H1 (cell line): ENCODE data around the gene TMEM132A. TPM values are rescaled to one million over a fixed set of nuclear protein-coding genes. Genes with fewer than 3 reads are reported as not detected.

Experiments used
- CTCF ChIA-PET: fragments of 300-600 bp; sonication (Branson Sonifier 250); formaldehyde crosslinking; loops from one replicate; lab custom pipeline; 2021; ENCODE audit not compliant: partially characterized antibody; lab: Charles Lee
- POLR2A ChIA-PET: fragments of 300-600 bp; sonication (Branson Sonifier 250); formaldehyde crosslinking; loops from one replicate; lab custom pipeline; 2021; ENCODE audit warnings: inconsistent platforms; ENCODE audit not compliant: partially characterized antibody; lab: Charles Lee
- DNase-seq, 2 experiments: peaks; one replicate each; pipeline versions ENCODE4 v3.0.0 to v3.0.0-alpha.2; 2010 to 2022; ENCODE audit warnings: low spot score in 2 of 2, low read depth in 1 of 2, mixed read lengths in 1 of 2
- FAIRE-seq: peaks from 2 replicates; lab custom pipeline; 2011; peaks lifted over from hg19 to GRCh38; lab: Jason Lieb, UNC
- H2AFZ ChIP-seq: 2 replicates; pipeline ENCODE4 v1.8.1; 2012; ENCODE audit warnings: low read length, inconsistent platforms
- H2AK5ac ChIP-seq: 2 replicates; pipeline ENCODE4 v1.6.1; 2013; ENCODE audit warnings: low read depth, low read length
- H2BK120ac ChIP-seq: replicated peaks from 2 replicates; pipeline ENCODE3; 2013; ENCODE audit warnings: low read depth, low read length, inconsistent platforms
- H2BK12ac ChIP-seq: 2 replicates; pipeline ENCODE4 v1.6.1; 2013; ENCODE audit warnings: low read depth, low read length
- H2BK15ac ChIP-seq: 2 replicates; pipeline ENCODE4 v1.6.1; 2013; ENCODE audit warnings: low read length
- H2BK20ac ChIP-seq: 2 replicates; pipeline ENCODE4 v1.6.1; 2013; ENCODE audit warnings: low read length
- H2BK5ac ChIP-seq: 2 replicates; pipeline ENCODE4 v1.6.1; 2013; ENCODE audit warnings: low read depth, low read length
- H3K14ac ChIP-seq: 2 replicates; pipeline ENCODE4 v1.6.1; 2013; ENCODE audit warnings: inconsistent platforms; ENCODE audit not compliant: insufficient read length
- H3K18ac ChIP-seq: 2 replicates; pipeline ENCODE4 v1.6.1; 2013; ENCODE audit warnings: low read length; ENCODE audit errors: extremely low read depth
- H3K23ac ChIP-seq: 2 replicates; pipeline ENCODE4 v1.6.1; 2013; ENCODE audit warnings: inconsistent platforms; ENCODE audit not compliant: insufficient read length
- H3K23me2 ChIP-seq: 2 replicates; pipeline ENCODE4 v1.6.1; 2013; ENCODE audit warnings: low read depth, low read length
- H3K27ac ChIP-seq: 2 replicates; pipeline ENCODE4 v1.6.1; 2011; ENCODE audit warnings: low read depth, low read length, inconsistent platforms
- H3K27me3 ChIP-seq, 4 experiments: replicated peaks in 1 of 4; 1 replicate in 1 of 4; 2 replicates in 3 of 4; pipeline versions ENCODE4 v1.6.1 to v1.8.1; 2011 to 2013; ENCODE audit warnings: low read length in 3 of 4, mild to moderate bottlenecking in 3 of 4, inconsistent platforms in 2 of 4, mixed read lengths in 2 of 4, moderate library complexity in 1 of 4; ENCODE audit not compliant: control insufficient read depth in 3 of 4, insufficient read depth in 3 of 4; ENCODE audit errors: extremely low read depth in 1 of 4
- H3K36me3 ChIP-seq, 4 experiments: 2 replicates each; pipeline versions ENCODE4 v1.6.1 to v1.8.1; 2011 to 2013; ENCODE audit warnings: mild to moderate bottlenecking in 4 of 4, low read length in 3 of 4, moderate library complexity in 2 of 4, control low read depth in 1 of 4, inconsistent platforms in 1 of 4; ENCODE audit not compliant: insufficient read depth in 4 of 4, control insufficient read depth in 2 of 4
- H3K4ac ChIP-seq: replicated peaks from 2 replicates; pipeline ENCODE3; 2013; ENCODE audit warnings: low read length, low read depth, mixed read lengths, inconsistent platforms; ENCODE audit not compliant: insufficient read length
- H3K4me1 ChIP-seq, 4 experiments: replicated peaks in 1 of 4; 1 replicate in 1 of 4; 2 replicates in 3 of 4; pipeline versions ENCODE4 v1.6.1 to v1.8.1; 2011 to 2013; ENCODE audit warnings: low read length in 3 of 4, inconsistent platforms in 2 of 4, mixed read lengths in 1 of 4; ENCODE audit not compliant: insufficient read depth in 4 of 4, control insufficient read depth in 3 of 4
- H3K4me2 ChIP-seq, 2 experiments: 2 replicates each; pipeline versions ENCODE4 v1.6.1 to v1.8.1; 2011 to 2013; ENCODE audit warnings: low read depth in 2 of 2, low read length in 2 of 2, control low read depth in 1 of 2, inconsistent platforms in 1 of 2, mild to moderate bottlenecking in 1 of 2; ENCODE audit not compliant: insufficient read depth in 1 of 2
- H3K4me3 ChIP-seq, 4 experiments: fragments of 200-600, 300-600 bp in 1 of 4; sonication (generic), shearing (Covaris generic), sonication (Bioruptor Twin) in 1 of 4; 2 replicates each; pipeline versions ENCODE4 v1.5.1 to v1.8.1; 2011 to 2016; ENCODE audit warnings: low read length in 4 of 4, low read depth in 3 of 4, control low read depth in 2 of 4, inconsistent platforms in 2 of 4, mild to moderate bottlenecking in 2 of 4, mixed read lengths in 1 of 4, moderate library complexity in 1 of 4; ENCODE audit not compliant: insufficient read depth in 2 of 4; ENCODE audit errors: extremely low read depth in 1 of 4
- H3K56ac ChIP-seq: replicated peaks from 2 replicates; pipeline ENCODE3; 2013; ENCODE audit warnings: low read depth, mild to moderate bottlenecking, mixed read lengths, low read length, inconsistent platforms; ENCODE audit not compliant: insufficient read length
- H3K79me1 ChIP-seq: 2 replicates; pipeline ENCODE4 v1.6.1; 2013; ENCODE audit warnings: low read depth, low read length, control low read depth
- H3K79me2 ChIP-seq, 2 experiments: 2 replicates each; pipeline versions ENCODE4 v1.6.1 to v1.8.1; 2012 to 2013; ENCODE audit warnings: low read length in 2 of 2, mild to moderate bottlenecking in 2 of 2, inconsistent platforms in 1 of 2; ENCODE audit not compliant: insufficient read depth in 2 of 2, control insufficient read depth in 1 of 2
- H3K9ac ChIP-seq, 4 experiments: replicated peaks in 1 of 4; 1 replicate in 1 of 4; 2 replicates in 3 of 4; pipeline versions ENCODE4 v1.6.1 to v1.8.1; 2011 to 2013; ENCODE audit warnings: low read depth in 3 of 4, low read length in 3 of 4, control low read depth in 2 of 4, mild to moderate bottlenecking in 2 of 4, moderate library complexity in 2 of 4, inconsistent platforms in 1 of 4; ENCODE audit errors: extremely low read depth in 1 of 4
- H3K9me3 ChIP-seq, 2 experiments: 2 replicates each; pipeline versions ENCODE4 v1.6.1 to v1.8.1; 2012 to 2013; ENCODE audit warnings: mild to moderate bottlenecking in 2 of 2, moderate library complexity in 2 of 2, control low read depth in 1 of 2, inconsistent platforms in 1 of 2, low read depth in 1 of 2, low read length in 1 of 2, mixed read lengths in 1 of 2; ENCODE audit not compliant: insufficient read depth in 2 of 2
- H4K20me1 ChIP-seq, 2 experiments: replicated peaks in 1 of 2; 2 replicates each; pipeline versions ENCODE3 to v1.8.1; 2011 to 2013; ENCODE audit warnings: inconsistent platforms in 2 of 2, low read length in 2 of 2, mild to moderate bottlenecking in 1 of 2; ENCODE audit not compliant: insufficient read depth in 2 of 2, control insufficient read depth in 1 of 2
- H4K5ac ChIP-seq: 2 replicates; pipeline ENCODE4 v1.6.1; 2013; ENCODE audit warnings: low read length, low read depth, mixed read lengths, inconsistent platforms; ENCODE audit not compliant: insufficient read length
- H4K8ac ChIP-seq: 2 replicates; pipeline ENCODE4 v1.8.0; 2013; ENCODE audit warnings: mild to moderate bottlenecking, moderate library complexity, low read length, inconsistent platforms; ENCODE audit not compliant: insufficient read depth; ENCODE audit errors: extremely low read depth
- H4K91ac ChIP-seq: replicated peaks from 2 replicates; pipeline ENCODE3; 2013; ENCODE audit warnings: low read length, mixed read lengths, inconsistent platforms; ENCODE audit not compliant: insufficient read length
- E2F6 ChIP-seq: IDR thresholded peaks from 2 replicates; pipeline ENCODE4 v1.6.1; 2012; ENCODE audit warnings: inconsistent platforms
- EGR1 ChIP-seq: IDR thresholded peaks from 2 replicates; pipeline ENCODE4 v1.6.1; 2011; ENCODE audit warnings: low read depth, low read length, borderline replicate concordance
- KDM5A ChIP-seq: fragments of 200-600 bp; IDR thresholded peaks from 2 replicates; pipeline ENCODE4 v1.7.1; 2012; ENCODE audit warnings: mild to moderate bottlenecking, low read length, inconsistent platforms, mixed read lengths
- PHF8 ChIP-seq: fragments of 200-600 bp; sonication (generic); conservative IDR thresholded peaks from 2 replicates; pipeline ENCODE4 v1.7.1; 2012; ENCODE audit warnings: low read depth, mild to moderate bottlenecking, inconsistent platforms, low read length, moderate library complexity
- RAD21 ChIP-seq, 2 experiments: IDR thresholded peaks in 1 of 2; conservative IDR thresholded peaks in 1 of 2; 2 replicates each; pipeline ENCODE4 v1.6.1; 2011; ENCODE audit warnings: low read depth in 2 of 2, low read length in 2 of 2, improper control_type of control experiment in 1 of 2, inconsistent platforms in 1 of 2, mild to moderate bottlenecking in 1 of 2, moderate library complexity in 1 of 2
- SIRT6 ChIP-seq: IDR thresholded peaks from one replicate; pipeline ENCODE4 v1.7.1; 2012; ENCODE audit warnings: low read length, inconsistent platforms
- YY1 ChIP-seq: IDR thresholded peaks from 2 replicates; pipeline ENCODE4 v1.6.1; 2011; ENCODE audit warnings: low read depth, mild to moderate bottlenecking, low read length
- ZNF274 ChIP-seq: IDR thresholded peaks from 2 replicates; pipeline ENCODE4 v1.7.0; 2012; ENCODE audit warnings: low read length, borderline replicate concordance; ENCODE audit errors: extremely low read depth
- WGBS, 2 experiments: shearing (Covaris generic) in 1 of 2; methylation state at CpG; one replicate each; pipeline versions ENCODE4 v1.1.6 to v1.1.7; 2013 to 2015; ENCODE audit warnings: low lambda C conversion rate in 2 of 2, mixed read lengths in 2 of 2, inconsistent platforms in 1 of 2, low coverage in 1 of 2, missing lambda C conversion rate in 1 of 2; ENCODE audit not compliant: insufficient replicate concordance in 2 of 2, insufficient coverage in 1 of 2, insufficient read length in 1 of 2; ENCODE audit errors: extremely low coverage in 1 of 2, missing lambda C conversion rate in 1 of 2; 5-methylcytosine and 5-hydroxymethylcytosine counted together
- polyA plus RNA-seq, 7 experiments: library from polyadenylated mRNA; depleted of rRNA in 3 of 7; stranded (reverse) in 5 of 7; unstranded in 2 of 7; fragments of >200 nt in 5 of 7; fragments of 200-250 nt in 2 of 7; gene quantifications; 1 replicate in 5 of 7; 2 replicates in 1 of 7; 4 replicates in 1 of 7; pipeline versions ENCODE4 v1.2.1 to v1.2.3, GENCODE V29; 2011 to 2013; ENCODE audit warnings: missing spikeins in 2 of 7, mixed read lengths in 2 of 7
- total RNA-seq: library from RNA; stranded (reverse); fragmentation: NEBNext Ultra II Directional; extraction: Animal tissue kit (Norgen Biotek cat#: 25700); gene quantifications from 2 replicates; pipeline ENCODE4 v1.2.1, GENCODE V29; 2021

Gene TMEM132A
- total and polyA plus RNA-seq, 2 of the 8 experiments (the other 6 are each of a cell fraction or from before 2014, with no cell fraction given) = 46.6 to 97.9 TPM

DNA sequence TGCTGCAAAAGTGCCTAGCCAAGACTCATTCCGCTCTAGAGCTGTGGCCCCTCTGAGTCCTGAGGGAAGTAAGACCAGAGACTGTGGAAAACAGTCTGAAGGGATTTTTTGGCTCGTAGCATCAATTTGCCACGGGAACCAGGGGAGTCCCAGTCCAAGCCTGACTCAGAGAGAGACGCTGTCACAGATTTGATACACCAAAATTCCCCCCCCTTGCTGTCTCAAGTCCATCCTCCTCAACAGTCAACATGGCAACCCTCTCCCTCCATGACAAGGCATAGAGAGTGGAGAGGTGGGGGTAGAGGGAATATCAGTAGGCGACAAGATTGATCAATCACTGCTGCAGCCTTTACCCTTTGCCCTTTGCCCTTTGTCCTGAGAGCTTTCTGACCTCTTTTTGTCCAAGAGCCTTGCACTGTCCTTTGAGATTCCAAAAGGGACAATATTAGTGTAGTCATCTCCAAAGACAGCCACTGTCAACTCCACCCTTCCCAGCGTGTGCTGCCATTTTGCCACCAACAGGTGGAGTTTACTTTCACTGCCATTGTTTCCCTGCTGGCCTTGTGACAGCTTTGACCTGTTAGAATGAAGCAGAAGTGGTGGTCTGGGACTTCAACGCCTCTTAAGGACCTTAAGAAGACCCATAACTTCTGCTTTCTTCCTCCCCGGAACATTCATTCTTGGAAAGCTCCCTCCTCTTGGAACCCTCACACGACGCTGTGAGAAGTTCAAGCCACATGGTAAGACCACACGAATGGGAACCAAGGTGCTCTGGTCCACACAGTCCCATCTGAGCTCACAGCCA lies 20.4 kb downstream of the TMEM132A start:
- H4K91ac ChIP-seq = no peak overlapping the region
- H3K27ac ChIP-seq = no peak overlapping the region
- H3K23ac ChIP-seq = no peak overlapping the region
- H3K9ac ChIP-seq = no peak overlapping the region
- H2AK5ac ChIP-seq = no peak overlapping the region
- ChIA-PET CTCF (interaction anchor here (0.7 to 2.9 kb wide), 22 partner anchors 8 to 230 kb away, joined by 3 to 20 read pairs (median 4); no protein-coding TSS in a partner anchor), POLR2A (interaction anchor here (1.6 to 1.8 kb wide), 2 partner anchors 9 to 15 kb away, joined by 4 to 7 read pairs; no protein-coding TSS in a partner anchor)
- FAIRE-seq = no peak
- H4K20me1 ChIP-seq = peaks cover 2 to 3% of the 10 kb centered on the region in 2 experiments
- no peaks in the 10 kb centered on the region; the same call in 1 of the 2 replicates for H3K79me1 ChIP-seq
- no peak overlapping the region for H3K18ac ChIP-seq
- H2BK5ac ChIP-seq = no peak overlapping the region
- no peaks in the 10 kb centered on the region for H3K9me3 ChIP-seq
- no peak overlapping the region for H3K4ac ChIP-seq
- H3K14ac ChIP-seq = no peak overlapping the region
- no peak overlapping the region for H2AFZ ChIP-seq
- peaks cover 0 to 1% (median 0%) of the 10 kb centered on the region in 4 experiments; a peak in 1 of 7 replicates for H3K27me3 ChIP-seq
- peaks cover 0 to 2% of the 10 kb centered on the region in 2 experiments; a peak in 1 of 4 replicates for H3K79me2 ChIP-seq
- H4K5ac ChIP-seq = no peak overlapping the region
- no peaks in the 10 kb centered on the region for H3K23me2 ChIP-seq
- no peak overlapping the region for H3K56ac ChIP-seq
- H4K8ac ChIP-seq = no peak overlapping the region
- H3K4me3 ChIP-seq = no peak overlapping the region
- no peak for DNase-seq
- H2BK120ac ChIP-seq = no peak overlapping the region
- no peak overlapping the region for H3K4me2 ChIP-seq
- WGBS, 2 experiments = 86% methylated on average over 11 of the region's 11 CpGs; no CpG with 5 or more reads in 1 of the 2 experiments
- peaks cover 0 to 11% (median 7%) of the 10 kb centered on the region in 4 experiments; a peak in 6 of 7 replicates for H3K4me1 ChIP-seq
- H3K36me3 ChIP-seq = peaks cover 0 to 3% (median 1%) of the 10 kb centered on the region in 4 experiments; a peak in 2 of 8 replicates
- no peak overlapping the region for H2BK15ac ChIP-seq
- H2BK20ac ChIP-seq = no peak overlapping the region
- H2BK12ac ChIP-seq = no peak overlapping the region
- no peak for TF ChIP-seq PHF8
- no peak for TF ChIP-seq SIRT6
- TF ChIP-seq YY1 = 0 out of 2 replicates have a peak, but pooled peaks have one; percentile 26
- TF ChIP-seq EGR1 = no peak
- no peak for TF ChIP-seq KDM5A
- peak; percentile 22 to 44; a peak in 3 of 4 replicates for TF ChIP-seq RAD21 (IDR thresholded peaks at IDR 0.05 in 1 of 2, conservative IDR thresholded peaks at IDR 0.05 in 1 of 2; ENCODE audit: low read depth in 2 of 2, low read length in 2 of 2)
- TF ChIP-seq ZNF274 = no peak
- no peak for TF ChIP-seq E2F6
